ENCODE measurements around the gene CCDC174. TPM values are rescaled to one million over a fixed set of nuclear protein-coding genes. Genes with fewer than 3 reads are reported as not detected.

The CCDC174 gene
- total RNA-seq, 2 experiments from 2014 or later, result 28.3 to 28.8 TPM

DNA sequence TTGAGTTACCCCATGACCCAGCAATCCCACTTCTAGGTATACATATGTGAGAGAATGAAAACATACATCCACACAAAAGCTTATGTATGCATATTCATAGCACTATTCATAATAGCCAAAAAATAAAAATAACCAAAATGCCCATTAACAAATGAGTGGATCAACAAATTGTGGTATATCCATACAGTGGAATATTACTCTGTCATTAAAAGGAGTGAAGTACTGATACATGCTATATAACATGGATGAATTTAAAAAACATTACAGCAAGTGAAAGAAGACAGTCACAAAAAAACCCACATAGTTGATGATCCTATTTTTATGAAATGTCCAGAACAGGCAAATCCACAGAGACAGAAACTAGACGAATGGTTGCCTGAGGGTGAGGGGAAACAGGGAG lies 28.6 kb downstream of the CCDC174 start:
- no peaks in the 10 kb centered on the region for H3K4me1 Mint-ChIP-seq
- H3K27me3 Mint-ChIP-seq, result no peaks in the 10 kb centered on the region
- ATAC-seq (ENCODE audit: low read depth) (no peak), DNase-seq (no peak)
- H3K27ac Mint-ChIP-seq, result no peak overlapping the region
- peaks cover 2% of the 10 kb centered on the region for H3K9me3 Mint-ChIP-seq
- POLR2A ChIA-PET, result no interaction called here
- no peak overlapping the region for H3K4me3 Mint-ChIP-seq
- H3K36me3 Mint-ChIP-seq, result peaks cover 4% of the 10 kb centered on the region

DNA sequence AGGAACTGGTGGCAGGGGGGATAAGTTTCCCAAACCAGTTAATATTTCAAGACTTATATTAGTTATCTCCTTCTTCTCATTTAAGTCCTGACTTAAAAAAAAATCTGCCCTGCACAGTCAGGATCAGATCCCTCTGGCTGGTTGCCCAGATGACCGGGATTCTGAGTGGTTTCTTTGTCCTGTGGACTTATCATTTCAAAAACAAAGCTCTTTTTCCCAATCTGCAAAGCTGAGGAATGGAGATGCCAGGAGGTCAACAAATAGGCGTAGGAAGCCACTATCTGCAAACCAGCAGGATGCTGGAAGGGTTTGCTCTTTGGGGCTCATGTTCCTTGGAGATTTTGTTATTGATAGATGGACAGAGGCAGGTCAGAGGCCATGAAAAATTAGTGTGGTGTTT lies 29.2 kb downstream of the CCDC174 start:
- no peak overlapping the region for H3K4me3 Mint-ChIP-seq
- H3K27ac Mint-ChIP-seq, result no peak overlapping the region
- POLR2A ChIA-PET, result no interaction called here

DNA sequence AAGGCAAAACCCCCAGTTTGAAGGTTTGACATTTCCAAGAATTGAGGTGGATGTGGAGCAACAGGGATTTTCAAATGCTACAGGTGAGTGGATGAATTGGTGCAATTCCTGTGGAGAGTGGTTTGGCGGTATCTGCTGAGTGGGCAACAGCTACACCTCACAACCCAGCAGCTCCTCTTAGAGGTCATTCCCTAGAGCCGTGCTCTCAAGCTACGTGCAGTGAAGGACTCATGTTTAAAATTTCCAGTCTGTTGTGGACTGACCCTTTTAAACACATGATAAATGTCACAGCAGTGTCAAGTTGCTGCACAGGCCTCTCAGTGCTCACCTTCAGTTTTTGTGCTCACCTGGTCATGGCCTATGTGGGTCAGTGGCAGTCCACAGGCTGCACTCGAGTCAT lies 32.9 kb downstream of the CCDC174 start:
- H3K9me3 Mint-ChIP-seq, result no peaks in the 10 kb centered on the region
- ATAC-seq (ENCODE audit: low read depth) (no peak), DNase-seq (no peak)
- H3K4me1 Mint-ChIP-seq, result peaks cover 1% of the 10 kb centered on the region
- POLR2A ChIA-PET, result no interaction called here
- H3K27ac Mint-ChIP-seq, result no peak overlapping the region
- H3K36me3 Mint-ChIP-seq, result no peaks in the 10 kb centered on the region
- peaks cover 2% of the 10 kb centered on the region for H3K27me3 Mint-ChIP-seq
- no peak overlapping the region for H3K4me3 Mint-ChIP-seq

More for the DNA sequence above, 29.2 kb downstream of the CCDC174 start:
- no peaks in the 10 kb centered on the region for H3K4me1 Mint-ChIP-seq
- H3K36me3 Mint-ChIP-seq, result peaks cover 4% of the 10 kb centered on the region
- no peak for DNase-seq
- no peak for ATAC-seq (ENCODE audit: low read depth)
- no peaks in the 10 kb centered on the region for H3K27me3 Mint-ChIP-seq
- H3K9me3 Mint-ChIP-seq, result peaks cover 2% of the 10 kb centered on the region

DNA sequence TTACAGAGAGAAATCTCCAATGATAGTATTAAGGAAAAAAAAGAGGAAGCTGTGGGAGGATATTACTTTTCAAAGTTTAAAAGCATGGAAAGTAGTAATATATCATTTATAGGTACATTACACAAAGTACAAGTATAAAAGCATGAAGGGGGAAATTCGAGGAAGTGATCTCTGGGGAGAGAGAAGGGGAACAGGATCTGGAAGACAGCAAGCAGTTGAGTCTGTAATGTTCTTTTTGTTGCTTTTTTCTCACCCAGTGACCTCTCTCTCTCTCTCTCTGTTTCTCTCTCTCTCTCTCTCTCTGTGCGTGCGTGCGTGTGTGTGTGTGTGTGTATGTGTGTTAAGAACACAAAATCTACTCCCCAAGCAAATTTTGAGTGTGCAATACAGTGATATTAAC lies 33.6 kb downstream of the CCDC174 start:
- POLR2A ChIA-PET, result no interaction called here
- Mint-ChIP-seq H3K27ac (no peak overlapping the region), H3K36me3 (no peaks in the 10 kb centered on the region), H3K4me3 (no peak overlapping the region), H3K4me1 (peaks cover 1% of the 10 kb centered on the region), H3K27me3 (peaks cover 4% of the 10 kb centered on the region), H3K9me3 (no peaks in the 10 kb centered on the region)
- no peak for DNase-seq
- ATAC-seq (ENCODE audit: low read depth), result no peak

DNA sequence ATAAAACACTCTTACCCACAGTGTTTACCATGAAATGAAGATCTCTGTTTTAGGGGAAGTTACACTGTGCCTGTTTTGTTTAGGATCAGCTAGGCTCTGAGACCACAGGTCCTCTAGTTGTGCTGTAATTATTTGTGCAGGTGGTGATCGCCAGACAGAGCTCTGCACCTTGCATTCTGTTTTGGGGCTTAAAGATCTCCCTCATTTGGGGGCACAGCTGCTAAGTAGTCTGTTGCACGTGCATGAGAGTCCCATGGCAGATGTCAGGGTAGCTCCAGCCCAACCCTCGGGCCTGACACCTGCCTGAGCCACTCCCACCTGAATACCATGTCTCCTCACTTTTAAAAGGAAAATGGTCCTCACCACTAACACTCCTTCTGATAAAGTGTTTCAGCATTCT lies 35.8 kb downstream of the CCDC174 start:
- no peak for DNase-seq
- POLR2A ChIA-PET, result no interaction called here
- H3K36me3 Mint-ChIP-seq, result no peaks in the 10 kb centered on the region
- no peak overlapping the region for H3K4me3 Mint-ChIP-seq
- no peaks in the 10 kb centered on the region for H3K9me3 Mint-ChIP-seq
- ATAC-seq (ENCODE audit: low read depth), result no peak
- no peak overlapping the region for H3K27ac Mint-ChIP-seq
- peaks cover 4% of the 10 kb centered on the region for H3K27me3 Mint-ChIP-seq
- peaks cover 1% of the 10 kb centered on the region for H3K4me1 Mint-ChIP-seq

DNA sequence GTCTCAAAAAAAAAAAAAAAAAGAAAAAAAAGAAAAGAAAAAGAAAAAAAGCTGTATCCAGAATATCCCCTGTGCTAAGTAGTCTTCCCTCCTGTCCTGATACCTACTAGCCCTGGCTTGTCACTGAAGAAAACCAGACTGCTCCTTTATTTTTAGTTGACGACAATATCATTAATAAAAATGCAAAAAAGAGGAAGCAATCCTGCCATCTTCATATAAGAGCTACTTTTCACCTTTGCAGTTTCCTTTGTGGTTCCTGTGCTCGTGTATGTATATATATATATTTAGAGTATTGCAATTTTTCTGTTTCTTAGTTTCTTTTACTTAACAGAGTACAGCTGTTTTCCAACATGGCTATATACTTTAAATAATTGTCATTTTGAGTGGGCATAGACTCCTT lies 37.0 kb downstream of the CCDC174 start:
- Mint-ChIP-seq H3K9me3 (no peaks in the 10 kb centered on the region), H3K27me3 (peaks cover 10% of the 10 kb centered on the region), H3K27ac (no peak overlapping the region), H3K36me3 (no peaks in the 10 kb centered on the region), H3K4me1 (peaks cover 1% of the 10 kb centered on the region), H3K4me3 (no peak overlapping the region)
- POLR2A ChIA-PET, result no interaction called here
- no peak for ATAC-seq (ENCODE audit: low read depth)
- no peak for DNase-seq

DNA sequence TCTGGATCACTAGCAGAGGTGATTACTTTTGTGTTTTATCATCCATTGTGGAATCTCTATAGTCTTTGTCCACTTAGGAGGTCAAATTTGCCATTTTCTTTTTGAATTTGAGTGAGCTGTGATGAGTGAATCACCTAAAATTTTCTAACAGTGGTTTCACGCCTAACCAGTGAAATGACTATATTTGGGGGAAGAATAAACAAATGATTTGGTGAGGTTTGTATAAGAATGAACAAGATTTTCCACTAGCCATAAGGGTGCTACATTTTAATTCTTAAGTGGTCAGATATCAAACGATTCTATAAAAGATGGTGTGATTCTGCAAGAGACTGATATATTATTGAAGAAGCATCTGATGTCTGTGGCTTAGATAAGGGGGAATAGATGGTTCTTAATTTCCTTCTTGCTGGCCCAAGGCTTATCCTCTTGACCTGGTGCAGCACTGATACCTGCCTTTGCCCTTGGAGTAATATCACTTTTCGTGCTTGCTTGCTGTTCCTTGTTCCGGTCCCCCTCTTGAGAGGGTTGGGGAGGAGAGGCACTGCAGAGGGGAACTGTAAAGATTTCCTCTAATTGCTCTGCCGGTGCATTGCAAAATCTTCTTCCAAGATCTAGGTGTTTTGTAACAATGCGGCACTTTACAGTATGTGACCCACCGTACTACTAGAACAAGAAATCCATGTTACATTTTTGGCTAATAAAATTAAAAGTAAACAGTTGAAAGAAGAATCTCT lies 37.9 kb downstream of the CCDC174 start:
- POLR2A ChIA-PET, result no interaction called here
- H3K36me3 Mint-ChIP-seq, result no peaks in the 10 kb centered on the region
- DNase-seq (no peak), ATAC-seq (ENCODE audit: low read depth) (no peak)
- peaks cover 1% of the 10 kb centered on the region for H3K4me1 Mint-ChIP-seq
- H3K9me3 Mint-ChIP-seq, result peaks cover 2% of the 10 kb centered on the region
- no peak overlapping the region for H3K4me3 Mint-ChIP-seq
- peaks cover 15% of the 10 kb centered on the region for H3K27me3 Mint-ChIP-seq
- H3K27ac Mint-ChIP-seq, result no peak overlapping the region

DNA sequence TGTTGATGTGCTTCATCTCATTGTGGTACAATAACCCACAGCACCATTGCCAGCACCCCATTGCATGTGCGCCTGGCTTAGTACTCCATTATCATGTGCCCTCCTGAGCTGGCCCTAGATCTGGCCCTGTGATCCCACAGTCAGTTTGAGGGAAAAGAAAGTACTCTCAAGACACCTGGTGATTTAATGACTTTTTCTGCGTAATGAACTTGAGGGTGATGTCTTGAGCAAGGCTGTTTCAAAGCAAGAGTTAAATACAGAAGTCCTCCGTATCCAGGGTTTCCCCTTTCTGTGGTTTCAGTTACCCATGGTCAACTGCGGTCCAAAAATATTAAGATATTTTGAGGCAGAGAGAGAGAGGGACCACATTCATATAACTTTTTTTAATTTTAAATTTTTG lies 39.7 kb downstream of the CCDC174 start:
- Mint-ChIP-seq H3K27me3 (peaks cover 18% of the 10 kb centered on the region), H3K4me1 (peaks cover 1% of the 10 kb centered on the region), H3K36me3 (no peaks in the 10 kb centered on the region), H3K9me3 (peaks cover 2% of the 10 kb centered on the region), H3K4me3 (no peak overlapping the region), H3K27ac (no peak overlapping the region)
- DNase-seq (no peak), ATAC-seq (ENCODE audit: low read depth) (no peak)
- POLR2A ChIA-PET, result no interaction called here

DNA sequence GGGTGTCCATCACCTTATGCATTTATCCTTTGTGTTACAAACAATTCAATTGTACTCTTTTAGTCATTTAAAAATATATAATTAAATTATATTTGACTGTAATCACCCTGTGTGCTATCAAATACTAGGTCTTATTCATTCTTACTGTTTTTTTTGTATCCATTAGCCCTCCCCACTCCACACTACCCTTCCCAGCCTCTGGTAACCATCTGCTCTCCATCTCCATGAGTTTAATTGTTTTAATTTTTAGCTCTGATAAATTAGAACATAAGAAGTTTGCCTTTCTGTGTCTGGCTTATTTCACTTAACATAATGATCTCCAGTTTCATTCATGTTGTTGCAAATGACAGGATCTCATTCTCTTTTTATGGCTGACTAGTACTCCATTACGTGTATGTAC lies 40.2 kb downstream of the CCDC174 start:
- Mint-ChIP-seq H3K27ac (no peak overlapping the region), H3K9me3 (peaks cover 2% of the 10 kb centered on the region), H3K4me1 (peaks cover 1% of the 10 kb centered on the region), H3K36me3 (no peaks in the 10 kb centered on the region), H3K4me3 (no peak overlapping the region), H3K27me3 (peaks cover 18% of the 10 kb centered on the region)
- no peak for DNase-seq
- POLR2A ChIA-PET, result no interaction called here
- no peak for ATAC-seq (ENCODE audit: low read depth)

DNA sequence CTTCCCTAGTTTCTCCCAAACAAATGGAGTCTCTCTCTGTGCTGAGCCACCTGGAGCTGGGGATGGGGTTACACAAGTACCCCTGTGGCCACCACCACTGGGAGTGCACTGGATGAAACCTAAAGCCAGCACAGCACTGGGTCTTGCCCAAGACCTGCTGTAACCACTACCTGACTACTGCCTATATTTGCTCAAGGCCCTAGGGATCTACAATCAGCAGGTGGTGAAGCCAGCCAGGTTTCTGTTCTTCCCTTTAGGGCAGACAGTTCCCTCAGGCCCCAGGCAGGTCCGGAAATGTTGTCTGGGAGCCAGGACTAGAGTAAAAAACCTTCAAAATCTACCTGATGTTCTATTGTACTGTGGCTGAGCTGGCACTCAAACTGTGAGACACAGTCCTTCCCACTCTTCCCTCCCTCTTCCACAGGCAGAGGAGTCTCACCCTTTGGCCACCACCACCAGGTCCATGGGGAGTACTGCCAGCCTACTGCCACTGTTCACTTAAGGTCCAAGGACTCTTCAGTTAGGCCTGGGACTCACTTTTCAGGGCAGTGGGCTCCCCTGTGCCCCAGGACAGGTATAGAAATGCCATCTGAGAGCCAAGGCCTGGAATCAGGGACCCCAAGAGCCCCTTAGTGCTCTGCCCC lies 47.2 kb downstream of the CCDC174 start:
- POLR2A ChIA-PET, result no interaction called here
- Mint-ChIP-seq H3K27ac (no peak overlapping the region), H3K4me1 (no peaks in the 10 kb centered on the region), H3K27me3 (peaks cover 6% of the 10 kb centered on the region), H3K4me3 (no peak overlapping the region), H3K36me3 (peaks cover 2% of the 10 kb centered on the region), H3K9me3 (peaks cover 5% of the 10 kb centered on the region)
- no peak for ATAC-seq (ENCODE audit: low read depth)
- DNase-seq, result no peak

DNA sequence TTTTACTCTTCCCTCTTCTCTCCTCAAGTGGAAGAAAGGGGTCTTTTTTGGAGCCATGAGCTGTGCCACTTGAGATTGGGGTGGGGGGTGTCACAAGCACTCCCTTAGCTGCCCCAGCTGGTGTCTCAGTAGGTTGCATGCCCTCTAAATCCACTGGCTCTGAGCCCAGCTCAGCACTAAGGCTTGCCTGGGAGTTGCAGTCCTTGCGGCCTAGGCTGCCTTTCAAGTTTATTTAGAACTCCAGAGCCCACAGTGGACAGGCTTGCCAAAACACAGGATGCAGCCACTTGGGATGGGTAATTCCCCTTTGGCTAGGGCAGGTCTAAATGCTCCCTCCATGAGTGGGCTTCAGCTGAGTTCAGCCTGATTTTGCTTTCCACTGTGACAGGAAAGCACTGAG lies 48.1 kb downstream of the CCDC174 start:
- ATAC-seq (ENCODE audit: low read depth) (no peak), DNase-seq (no peak)
- Mint-ChIP-seq H3K27me3 (peaks cover under 1% of the 10 kb centered on the region), H3K9me3 (peaks cover 4% of the 10 kb centered on the region), H3K36me3 (peaks cover 2% of the 10 kb centered on the region), H3K4me1 (no peaks in the 10 kb centered on the region), H3K27ac (no peak overlapping the region), H3K4me3 (no peak overlapping the region)
- POLR2A ChIA-PET, result no interaction called here

DNA sequence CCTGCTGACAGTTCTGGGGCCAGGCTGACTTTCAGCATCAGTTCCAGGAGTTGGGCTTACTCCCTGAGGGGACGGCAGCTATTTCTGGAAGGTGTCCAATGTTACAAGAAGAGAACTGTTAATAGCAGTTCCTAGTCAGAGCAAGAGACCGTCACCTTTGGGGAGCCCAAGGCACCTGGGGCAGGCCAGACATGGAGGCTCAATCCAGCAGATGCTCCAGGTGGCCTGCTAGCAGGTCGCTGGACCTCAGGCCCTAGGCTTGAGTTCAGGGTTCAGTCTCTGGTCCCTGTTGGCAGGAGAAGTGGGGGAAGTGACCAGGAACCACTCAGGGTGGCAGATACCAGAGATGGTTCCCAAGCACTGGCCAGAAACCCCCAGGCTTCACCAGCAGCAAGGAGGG lies 49.3 kb downstream of the CCDC174 start:
- Mint-ChIP-seq H3K27ac (no peak overlapping the region), H3K4me3 (no peak overlapping the region), H3K36me3 (peaks cover 2% of the 10 kb centered on the region), H3K4me1 (no peaks in the 10 kb centered on the region), H3K27me3 (no peaks in the 10 kb centered on the region), H3K9me3 (peaks cover 4% of the 10 kb centered on the region)
- DNase-seq (no peak), ATAC-seq (ENCODE audit: low read depth) (no peak)
- POLR2A ChIA-PET, result no interaction called here

DNA sequence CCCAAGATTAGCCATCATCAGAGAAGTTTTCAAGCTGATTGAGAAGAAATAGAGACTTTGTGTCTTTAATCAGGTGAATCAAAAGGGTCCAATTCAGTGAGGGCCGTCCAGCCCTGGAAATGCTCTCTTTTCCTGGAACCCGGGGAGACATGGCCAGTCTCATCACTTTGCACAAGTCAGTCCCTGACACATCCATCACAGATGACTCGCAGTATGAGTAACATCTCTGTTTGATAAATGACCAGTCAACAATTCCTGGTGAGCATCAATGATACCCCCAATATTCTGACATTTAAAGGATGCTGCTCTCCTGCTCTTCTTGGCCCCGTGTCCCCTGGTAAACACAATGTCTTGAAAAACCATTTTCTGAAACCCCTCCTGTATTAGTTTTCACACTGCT lies 50.1 kb downstream of the CCDC174 start:
- ATAC-seq (ENCODE audit: low read depth), result no peak
- POLR2A ChIA-PET, result no interaction called here
- no peaks in the 10 kb centered on the region for H3K4me1 Mint-ChIP-seq
- DNase-seq, result no peak
- H3K4me3 Mint-ChIP-seq, result no peak overlapping the region
- H3K36me3 Mint-ChIP-seq, result peaks cover 2% of the 10 kb centered on the region
- no peak overlapping the region for H3K27ac Mint-ChIP-seq
- no peaks in the 10 kb centered on the region for H3K27me3 Mint-ChIP-seq
- peaks cover 4% of the 10 kb centered on the region for H3K9me3 Mint-ChIP-seq

DNA sequence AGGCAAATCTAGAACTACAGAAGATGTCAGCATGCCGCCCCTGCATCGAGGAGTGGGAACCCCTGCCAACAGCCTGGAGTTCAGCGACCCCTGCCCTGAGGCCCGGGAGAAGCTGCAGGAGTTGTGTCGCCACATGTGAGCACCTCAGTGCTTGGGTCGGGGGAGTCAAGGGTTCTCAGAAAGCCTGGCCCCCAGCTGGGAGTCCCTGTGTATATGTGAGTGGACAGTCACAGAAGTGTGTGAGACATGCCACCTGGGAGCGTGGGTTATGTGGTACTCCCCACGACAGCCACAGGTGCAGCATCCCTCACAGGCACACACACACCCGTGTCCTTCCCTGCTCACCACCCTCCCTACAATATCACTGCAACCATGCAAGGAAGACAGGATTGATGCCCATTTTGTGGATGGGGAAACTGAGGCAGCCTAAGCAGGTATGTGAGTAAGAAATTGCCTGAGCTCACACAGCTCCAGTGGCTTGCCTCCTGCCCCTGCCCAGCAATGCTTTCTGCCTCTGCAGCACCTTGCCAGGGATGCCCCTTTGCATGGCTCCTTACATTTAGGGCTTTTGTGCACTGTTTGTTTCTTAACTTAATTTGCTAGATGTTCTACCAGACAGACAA lies 51.7 kb downstream of the CCDC174 start:
- H3K27me3 Mint-ChIP-seq, result no peaks in the 10 kb centered on the region
- H3K9me3 Mint-ChIP-seq, result peaks cover under 1% of the 10 kb centered on the region
- POLR2A ChIA-PET, result no interaction called here
- H3K4me1 Mint-ChIP-seq, result no peaks in the 10 kb centered on the region
- H3K36me3 Mint-ChIP-seq, result no peaks in the 10 kb centered on the region
- no peak overlapping the region for H3K27ac Mint-ChIP-seq
- ATAC-seq (ENCODE audit: low read depth) (no peak), DNase-seq (no peak)
- H3K4me3 Mint-ChIP-seq, result no peak overlapping the region
